C4-2B (cell line): ENCODE data around the gene SHC2.
A peak's percentile ranks its signal among the peaks of the same experiment; 100 is the strongest.

Source experiments
- H3K27ac ChIP-seq: fragments of 450-650 bp; 2 replicates; pipeline ENCODE4 v1.5.1; 2017
- ZFX ChIP-seq: fragments of 450-650 bp; IDR thresholded peaks from 2 replicates; pipeline ENCODE4 v1.6.1; 2017
- TF ChIP-seq, protein P1 (sequence below): fragments of 450-650 bp; conservative IDR thresholded peaks from 2 replicates; pipeline ENCODE4 v1.5.1; 2017; ENCODE audit warnings: mild to moderate bottlenecking

Gene SHC2

DNA sequence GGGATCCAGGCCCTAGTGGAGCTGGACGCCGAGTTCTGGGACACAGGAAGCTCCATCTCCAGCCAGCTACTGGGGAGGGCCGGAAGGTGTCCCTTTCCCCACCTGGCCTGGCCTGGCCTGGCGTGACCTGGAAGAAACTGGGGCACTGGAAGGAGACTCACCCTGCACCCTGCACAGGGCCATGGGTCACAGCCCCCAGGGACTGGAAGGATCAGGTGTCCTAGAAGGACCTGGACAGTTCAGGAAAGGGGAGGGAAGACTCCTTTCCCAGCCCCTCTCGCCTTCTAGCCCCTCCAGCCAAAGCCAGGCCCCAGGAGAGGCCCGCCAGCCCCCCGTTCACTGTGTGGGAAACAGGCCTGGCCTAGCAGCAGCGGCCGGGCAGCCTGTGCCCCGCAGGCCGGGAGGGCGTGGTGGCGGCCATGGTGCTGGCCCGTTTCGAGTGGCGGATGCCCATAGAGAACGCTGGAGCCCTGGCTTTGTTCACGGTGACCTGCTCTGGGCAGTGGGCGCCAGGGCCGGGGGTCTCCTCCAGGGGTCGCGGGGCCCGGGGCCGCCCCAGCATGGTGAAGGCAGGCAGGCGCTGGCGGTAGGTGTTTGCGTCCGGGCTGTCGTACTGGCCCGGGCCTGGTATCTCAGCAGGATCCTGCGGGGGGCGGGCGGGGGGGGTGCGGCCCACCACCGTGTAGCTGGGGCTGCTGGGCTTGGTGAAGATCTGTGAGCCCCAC, 2.8 kb upstream of the SHC2 start:
- H3K27ac ChIP-seq, result no peak overlapping the region

DNA sequence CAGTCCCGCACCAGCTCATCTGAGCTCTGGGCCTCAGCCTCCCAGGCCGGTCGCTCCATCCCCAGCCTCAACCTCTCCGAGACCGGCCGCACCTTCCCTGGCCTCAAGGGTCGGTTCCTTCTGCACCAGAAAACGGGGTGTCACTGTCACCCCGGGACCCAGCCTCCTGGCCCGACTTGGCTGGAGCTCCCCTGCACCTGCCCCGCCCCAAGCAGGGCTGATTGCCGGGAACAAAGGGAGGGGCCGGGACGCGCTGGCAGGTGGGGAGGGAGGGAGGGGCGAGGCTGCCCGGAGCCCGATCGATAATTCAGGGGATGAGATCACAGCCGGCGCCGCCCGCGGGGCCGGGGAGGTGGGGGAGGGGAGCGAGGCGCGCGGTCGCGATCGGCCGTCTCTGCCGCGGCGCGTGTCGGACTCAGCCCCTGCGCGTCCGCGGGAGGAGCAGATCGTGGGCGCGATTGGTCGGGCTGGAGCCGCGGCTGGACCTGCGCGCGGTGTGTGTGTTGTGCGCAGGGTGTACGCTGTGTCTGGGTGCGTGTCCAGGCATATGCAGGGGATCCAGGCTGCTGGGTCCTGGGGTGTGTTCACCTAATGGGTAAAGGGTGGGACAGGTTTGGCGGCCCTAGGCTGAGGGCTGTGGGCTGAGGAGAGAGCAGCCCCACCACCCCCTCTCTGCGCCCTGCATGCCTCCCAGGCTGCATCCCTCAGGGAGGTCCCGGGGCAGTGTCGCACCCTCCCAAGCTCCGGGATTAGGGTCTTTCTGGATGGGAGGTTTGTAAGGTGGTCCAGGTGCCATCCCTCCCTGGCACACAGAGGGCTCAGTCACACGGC, 1.1 kb upstream of the SHC2 start:
- TF ChIP-seq ZFX, result no peak
- TF ChIP-seq, protein P1, sequence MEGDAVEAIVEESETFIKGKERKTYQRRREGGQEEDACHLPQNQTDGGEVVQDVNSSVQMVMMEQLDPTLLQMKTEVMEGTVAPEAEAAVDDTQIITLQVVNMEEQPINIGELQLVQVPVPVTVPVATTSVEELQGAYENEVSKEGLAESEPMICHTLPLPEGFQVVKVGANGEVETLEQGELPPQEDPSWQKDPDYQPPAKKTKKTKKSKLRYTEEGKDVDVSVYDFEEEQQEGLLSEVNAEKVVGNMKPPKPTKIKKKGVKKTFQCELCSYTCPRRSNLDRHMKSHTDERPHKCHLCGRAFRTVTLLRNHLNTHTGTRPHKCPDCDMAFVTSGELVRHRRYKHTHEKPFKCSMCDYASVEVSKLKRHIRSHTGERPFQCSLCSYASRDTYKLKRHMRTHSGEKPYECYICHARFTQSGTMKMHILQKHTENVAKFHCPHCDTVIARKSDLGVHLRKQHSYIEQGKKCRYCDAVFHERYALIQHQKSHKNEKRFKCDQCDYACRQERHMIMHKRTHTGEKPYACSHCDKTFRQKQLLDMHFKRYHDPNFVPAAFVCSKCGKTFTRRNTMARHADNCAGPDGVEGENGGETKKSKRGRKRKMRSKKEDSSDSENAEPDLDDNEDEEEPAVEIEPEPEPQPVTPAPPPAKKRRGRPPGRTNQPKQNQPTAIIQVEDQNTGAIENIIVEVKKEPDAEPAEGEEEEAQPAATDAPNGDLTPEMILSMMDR, result no peak
- 0 out of 2 replicates have a peak overlapping the region, but pooled peaks have one; percentile 6 for H3K27ac ChIP-seq

More for the DNA sequence above, 2.8 kb upstream of the SHC2 start:
- TF ChIP-seq, protein P1, result no peak
- no peak for TF ChIP-seq ZFX

DNA sequence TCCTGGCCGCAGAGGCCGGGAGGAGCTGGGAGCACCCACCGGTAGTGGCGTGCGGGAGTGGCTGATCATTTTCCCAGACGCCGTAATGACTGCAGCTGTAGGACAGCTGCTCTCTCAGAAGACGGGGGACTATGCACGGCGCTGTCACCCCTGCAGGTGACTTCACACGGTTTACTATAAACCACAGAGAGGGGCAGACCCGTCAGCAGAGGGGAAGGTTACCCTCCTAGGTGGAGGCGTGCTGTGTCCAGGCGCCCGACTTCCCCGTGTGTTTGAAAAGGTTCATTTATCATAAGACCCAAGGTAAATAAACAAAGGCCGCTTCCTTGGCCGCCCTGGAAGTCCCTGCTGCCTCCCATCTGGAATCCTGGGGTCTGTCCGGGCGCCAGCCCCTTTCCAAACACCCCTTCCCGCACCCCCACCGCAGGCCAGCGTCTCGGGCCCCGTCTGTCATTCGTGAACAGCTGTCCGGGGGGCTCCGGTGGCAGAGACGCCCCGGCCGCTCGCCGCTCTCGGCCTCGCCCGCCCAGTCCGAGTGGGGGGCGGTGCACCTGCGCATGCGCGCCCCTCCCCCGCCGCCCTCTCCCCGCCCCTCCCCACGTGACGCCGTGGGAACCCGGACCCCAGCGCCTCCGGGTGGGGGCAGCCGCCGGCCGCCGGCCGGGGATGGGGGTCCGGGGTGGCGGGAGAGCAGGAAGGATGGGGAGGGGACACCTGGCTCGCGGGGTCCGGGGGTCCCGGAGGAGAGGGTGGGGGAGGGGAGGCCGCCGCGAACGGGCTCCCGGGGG, 915 bp downstream of the SHC2 start:
- TF ChIP-seq, protein P1, result no peak
- peak; percentile 11; the same call in 1 of the 2 replicates for TF ChIP-seq ZFX
- H3K27ac ChIP-seq, result peak overlapping the region; percentile 60

DNA sequence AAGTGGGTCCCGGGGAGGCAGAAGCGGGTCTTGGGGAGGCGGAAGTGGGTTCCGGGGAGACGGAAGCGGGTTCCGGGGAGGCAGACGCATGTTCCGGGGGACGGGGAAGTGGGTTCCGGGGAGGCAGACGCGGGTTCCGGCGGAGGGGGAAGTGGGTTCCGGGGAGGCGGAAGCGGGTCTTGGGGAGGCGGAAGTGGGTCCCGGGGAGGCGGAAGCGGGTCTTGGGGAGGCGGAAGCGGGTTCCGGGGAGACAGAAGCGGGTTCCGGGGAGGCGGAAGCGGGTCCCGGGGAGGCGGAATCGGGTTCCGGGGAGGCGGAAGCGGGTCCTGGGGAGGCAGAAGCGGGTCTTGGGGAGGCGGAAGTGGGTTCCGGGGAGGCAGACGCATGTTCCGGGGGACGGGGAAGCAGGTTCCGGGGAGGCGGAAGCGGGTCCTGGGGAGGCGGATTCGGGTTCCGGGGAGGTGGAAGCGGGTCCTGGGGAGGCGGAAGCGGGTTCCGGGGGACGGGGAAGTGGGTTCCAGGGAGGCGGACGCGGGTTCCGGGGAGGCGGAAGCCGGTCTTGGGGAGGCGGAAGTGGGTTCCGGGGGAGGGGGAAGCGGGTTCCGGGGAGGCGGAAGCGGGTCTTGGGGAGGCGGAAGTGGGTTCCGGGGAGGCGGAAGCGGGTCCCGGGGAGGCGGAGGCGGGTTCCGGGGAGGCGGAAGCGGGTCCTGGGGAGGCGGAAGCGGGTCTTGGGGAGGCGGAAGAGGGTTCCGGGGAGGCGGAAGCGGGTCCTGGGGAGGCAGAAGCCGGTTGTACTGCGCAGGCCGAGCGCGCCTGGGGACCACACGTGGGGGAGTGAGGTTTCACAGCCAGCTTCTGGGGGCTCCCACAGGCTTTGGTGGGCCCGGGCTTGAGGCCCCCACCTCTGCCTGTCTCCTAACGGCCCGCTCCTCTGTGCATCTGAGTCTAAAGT, 2.5 kb downstream of the SHC2 start:
- TF ChIP-seq ZFX, result no peak
- TF ChIP-seq, protein P1, result no peak
- H3K27ac ChIP-seq, result no peak overlapping the region

DNA sequence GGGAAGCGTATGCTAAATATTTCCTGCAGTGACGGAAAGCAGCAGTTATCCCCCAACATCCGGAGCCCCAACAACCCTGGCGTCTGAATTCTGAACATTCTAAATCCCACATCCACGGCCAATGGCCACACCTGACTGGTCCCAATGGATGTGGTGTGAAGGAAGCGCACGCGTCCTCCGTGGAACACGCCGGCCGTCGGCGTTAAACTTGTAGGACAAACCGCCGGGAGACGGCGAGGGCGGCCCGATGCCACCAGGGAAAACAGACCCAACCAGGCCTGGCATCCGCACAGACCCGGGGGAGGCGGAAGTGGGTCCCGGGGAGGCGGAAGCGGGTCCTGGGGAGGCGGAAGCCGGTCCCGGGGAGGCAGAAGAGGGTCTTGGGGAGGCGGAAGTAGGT, 3.2 kb downstream of the SHC2 start:
- TF ChIP-seq, protein P1, result no peak
- TF ChIP-seq ZFX, result no peak
- no peak overlapping the region for H3K27ac ChIP-seq

DNA sequence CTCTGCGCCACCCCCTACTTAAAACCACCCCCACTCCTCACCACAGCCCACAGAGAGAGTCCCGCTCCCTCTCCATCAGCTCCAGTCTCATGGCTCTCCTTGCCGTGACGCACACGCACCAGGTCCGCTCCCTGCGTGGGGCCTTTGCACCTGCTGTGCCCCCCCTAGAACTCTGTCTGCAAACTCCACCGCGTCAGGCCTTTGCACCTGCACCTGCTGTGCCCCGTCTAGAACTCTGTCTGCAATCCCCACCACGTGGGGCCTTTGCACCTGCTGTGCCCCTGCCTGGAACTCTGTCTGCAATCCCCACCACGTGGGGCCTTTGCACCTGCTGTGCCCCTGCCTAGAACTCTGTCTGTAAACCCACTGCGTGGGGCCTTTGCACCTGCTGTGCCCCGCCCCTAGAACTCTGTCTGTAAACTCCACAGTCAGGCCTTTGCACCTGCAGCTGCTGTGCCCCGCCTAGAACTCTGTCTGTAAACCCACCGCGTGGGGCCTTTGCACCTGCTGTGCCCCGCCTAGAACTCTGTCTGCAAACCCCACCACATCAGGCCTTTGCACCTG, 4.2 kb downstream of the SHC2 start:
- TF ChIP-seq ZFX, result no peak
- TF ChIP-seq, protein P1, result no peak
- H3K27ac ChIP-seq, result no peak overlapping the region
